Adrenal gland (tissue), 5 donors: ENCODE data around the gene OR6C2.

ENCODE experiments used
- POLR2A ChIP-seq, 2 donors: fragments of 450-650 bp; IDR thresholded peaks; one replicate each; pipeline ENCODE4 v1.6.1; 2017; ENCODE audit warnings: antibody characterized with exemption in 2 of 2, mild to moderate bottlenecking in 2 of 2, moderate library complexity in 1 of 2
- TF ChIP-seq, protein P1 (sequence below), 6 experiments: fragments of 450-650 bp in 4 of 6; fragments of 200-600 bp in 2 of 6; sonication (generic) in 1 of 6; IDR thresholded peaks; 1 replicate in 5 of 6; 2 replicates in 1 of 6; pipeline versions ENCODE4 v1.5.1 to v1.8.0; 2016 to 2021; ENCODE audit warnings: antibody characterized with exemption in 6 of 6, mild to moderate bottlenecking in 2 of 6, moderate library complexity in 1 of 6
- donor health status: DM: no; HTN: no; CAD: no.

DNA sequence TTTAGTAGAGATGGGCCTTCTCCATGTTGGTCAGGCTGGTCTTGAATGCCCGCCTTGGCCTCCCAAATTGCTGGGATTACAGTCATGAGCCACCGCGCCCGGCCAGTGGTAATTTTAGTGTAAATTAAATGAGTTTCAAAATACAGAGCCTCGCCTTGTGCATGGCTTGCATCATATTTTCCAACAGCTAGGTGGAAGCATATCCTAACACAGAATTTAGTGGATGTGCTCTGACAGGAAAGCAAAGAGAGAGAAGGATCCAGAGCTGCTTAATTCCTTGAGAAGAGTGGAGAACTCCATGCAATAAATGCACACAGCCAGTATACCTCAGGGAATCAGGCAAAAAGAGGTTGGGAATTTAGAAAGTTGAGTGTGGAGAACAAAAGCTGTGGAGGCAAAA, 2.5 kb downstream of the OR6C2 start:
- TF ChIP-seq, protein P1, sequence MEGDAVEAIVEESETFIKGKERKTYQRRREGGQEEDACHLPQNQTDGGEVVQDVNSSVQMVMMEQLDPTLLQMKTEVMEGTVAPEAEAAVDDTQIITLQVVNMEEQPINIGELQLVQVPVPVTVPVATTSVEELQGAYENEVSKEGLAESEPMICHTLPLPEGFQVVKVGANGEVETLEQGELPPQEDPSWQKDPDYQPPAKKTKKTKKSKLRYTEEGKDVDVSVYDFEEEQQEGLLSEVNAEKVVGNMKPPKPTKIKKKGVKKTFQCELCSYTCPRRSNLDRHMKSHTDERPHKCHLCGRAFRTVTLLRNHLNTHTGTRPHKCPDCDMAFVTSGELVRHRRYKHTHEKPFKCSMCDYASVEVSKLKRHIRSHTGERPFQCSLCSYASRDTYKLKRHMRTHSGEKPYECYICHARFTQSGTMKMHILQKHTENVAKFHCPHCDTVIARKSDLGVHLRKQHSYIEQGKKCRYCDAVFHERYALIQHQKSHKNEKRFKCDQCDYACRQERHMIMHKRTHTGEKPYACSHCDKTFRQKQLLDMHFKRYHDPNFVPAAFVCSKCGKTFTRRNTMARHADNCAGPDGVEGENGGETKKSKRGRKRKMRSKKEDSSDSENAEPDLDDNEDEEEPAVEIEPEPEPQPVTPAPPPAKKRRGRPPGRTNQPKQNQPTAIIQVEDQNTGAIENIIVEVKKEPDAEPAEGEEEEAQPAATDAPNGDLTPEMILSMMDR (IDR thresholded peaks at IDR 0.05) = no peak
- no peak for TF ChIP-seq POLR2A (IDR thresholded peaks at IDR 0.05)
